ENCODE measurements around the gene ABTB1. TPM values are rescaled to one million over a fixed set of nuclear protein-coding genes. Genes with fewer than 3 reads are reported as not detected.

ABTB1 gene
- total RNA-seq, 2 donors from 2014 or later, result 12.2 to 27.6 TPM

Other genes with a start within 250 kb of the ABTB1 start
- gene TPRA1, start 82.2 kb upstream of the ABTB1 start, total RNA-seq, result 10 to 100 TPM; 26.0 to 31.3 TPM
- 100 to 1,000 TPM; 172 to 245 TPM for gene MCM2, start 74.5 kb upstream of the ABTB1 start, total RNA-seq
- gene PODXL2, start 43.8 kb upstream of the ABTB1 start, total RNA-seq, result 1 to 10 TPM in 1 of 2 donors, under 1 TPM in 1; 0.43 to 1.8 TPM
- under 1 TPM; 0.14 to 0.29 TPM for gene MGLL, start 149.6 kb downstream of the ABTB1 start, total RNA-seq
- gene KBTBD12, start 242.3 kb downstream of the ABTB1 start, total RNA-seq, result not detected